Skeletal muscle tissue (tissue), 4 donors: Measurements from ENCODE around the gene AZU1. TPM values are rescaled to one million over a fixed set of nuclear protein-coding genes. Genes with fewer than 3 reads are reported as not detected.

ENCODE experiments used
- H3K27ac ChIP-seq: one replicate; pipeline ENCODE4 v1.7.0; 2013; ENCODE audit warnings: mild to moderate bottlenecking, low read depth, low read length, inconsistent platforms
- H3K27me3 ChIP-seq, 3 donors: one replicate each; pipeline ENCODE4 v1.7.0; 2013; ENCODE audit warnings: low read length in 3 of 3; ENCODE audit not compliant: control insufficient read depth in 3 of 3, insufficient read depth in 3 of 3
- H3K36me3 ChIP-seq, 3 donors: one replicate each; pipeline ENCODE4 v1.7.0; 2013; ENCODE audit warnings: low read length in 3 of 3; ENCODE audit not compliant: control insufficient read depth in 3 of 3, insufficient read depth in 3 of 3
- H3K4me1 ChIP-seq, 3 donors: one replicate each; pipeline ENCODE4 v1.7.0; 2013; ENCODE audit warnings: low read length in 3 of 3, mild to moderate bottlenecking in 3 of 3; ENCODE audit not compliant: control insufficient read depth in 3 of 3, insufficient read depth in 3 of 3
- H3K4me3 ChIP-seq, 3 donors: one replicate each; pipeline ENCODE4 v1.7.0; 2013; ENCODE audit warnings: low read length in 3 of 3
- H3K9ac ChIP-seq, 3 donors: one replicate each; pipeline ENCODE4 v1.7.0; 2013; ENCODE audit warnings: low read length in 3 of 3, mild to moderate bottlenecking in 3 of 3, moderate library complexity in 2 of 3, low read depth in 1 of 3
- H3K9me3 ChIP-seq, 3 donors: one replicate each; pipeline ENCODE4 v1.7.0; 2013; ENCODE audit warnings: low read length in 3 of 3; ENCODE audit not compliant: control insufficient read depth in 3 of 3
- total RNA-seq: library from RNA; depleted of rRNA; stranded (reverse); fragments of >200 nt; gene quantifications from one replicate; pipeline ENCODE4 v1.2.3, GENCODE V29; 2014
- donor health status: Osteomylitis.

Gene AZU1
- total RNA-seq, 1 donor from 2014 or later: 2.6 TPM

DNA sequence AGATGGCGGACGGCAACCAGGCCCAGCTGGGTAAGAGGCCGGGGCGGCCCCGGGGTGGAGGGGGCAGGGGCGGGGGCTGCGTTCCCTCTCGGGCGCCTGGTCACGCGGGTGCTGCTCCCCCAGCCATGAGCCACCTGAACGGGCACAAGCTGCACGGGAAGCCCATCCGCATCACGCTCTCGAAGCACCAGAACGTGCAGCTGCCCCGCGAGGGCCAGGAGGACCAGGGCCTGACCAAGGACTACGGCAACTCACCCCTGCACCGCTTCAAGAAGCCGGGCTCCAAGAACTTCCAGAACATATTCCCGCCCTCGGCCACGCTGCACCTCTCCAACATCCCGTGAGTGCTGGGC lies 19.2 kb upstream of the AZU1 start:
- Histone ChIP-seq H3K4me3 (no peak overlapping the region), H3K36me3 (peaks cover 60 to 73% (median 67%) of the 10 kb centered on the region in 3 donors), H3K27me3 (no peaks in the 10 kb centered on the region), H3K27ac (no peak overlapping the region), H3K9me3 (no peaks in the 10 kb centered on the region), H3K4me1 (peaks cover 4 to 9% (median 5%) of the 10 kb centered on the region in 3 donors), H3K9ac (no peak overlapping the region)

DNA sequence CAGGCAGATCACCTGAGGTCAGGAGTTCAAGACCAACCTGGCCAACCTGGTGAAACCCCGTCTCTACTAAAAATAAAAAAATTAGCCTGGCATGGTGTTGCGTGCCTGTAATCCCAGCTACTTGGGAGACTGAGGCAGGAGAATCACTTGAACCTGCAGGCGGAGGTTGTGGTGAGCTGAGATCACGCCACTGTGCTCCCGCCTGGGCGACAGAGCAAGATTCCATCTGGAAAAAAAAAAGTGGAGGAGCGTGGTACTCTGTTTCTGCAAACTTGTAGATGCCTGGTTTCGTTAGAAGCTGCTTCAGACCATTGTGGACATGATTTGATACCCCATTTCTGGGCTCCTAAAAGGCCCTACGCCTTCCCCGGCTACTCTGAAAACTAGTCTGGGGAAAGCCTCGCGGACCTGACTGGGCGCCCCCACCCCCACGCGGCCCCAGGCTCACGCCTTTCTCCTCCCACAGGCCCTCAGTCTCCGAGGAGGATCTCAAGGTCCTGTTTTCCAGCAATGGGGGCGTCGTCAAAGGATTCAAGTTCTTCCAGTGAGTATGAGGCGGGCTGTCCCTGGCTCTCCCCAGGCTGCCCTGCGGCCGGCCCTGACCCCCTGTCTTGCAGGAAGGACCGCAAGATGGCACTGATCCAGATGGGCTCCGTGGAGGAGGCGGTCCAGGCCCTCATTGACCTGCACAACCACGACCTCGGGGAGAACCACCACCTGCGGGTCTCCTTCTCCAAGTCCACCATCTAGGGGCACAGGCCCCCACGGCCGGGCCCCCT lies 17.4 kb upstream of the AZU1 start:
- no peak overlapping the region for H3K4me3 ChIP-seq
- no peaks in the 10 kb centered on the region for H3K9me3 ChIP-seq
- no peaks in the 10 kb centered on the region for H3K27me3 ChIP-seq
- no peak overlapping the region for H3K27ac ChIP-seq
- H3K9ac ChIP-seq: no peak overlapping the region
- H3K36me3 ChIP-seq: peaks cover 49 to 54% (median 50%) of the 10 kb centered on the region in 3 donors
- H3K4me1 ChIP-seq: no peaks in the 10 kb centered on the region

DNA sequence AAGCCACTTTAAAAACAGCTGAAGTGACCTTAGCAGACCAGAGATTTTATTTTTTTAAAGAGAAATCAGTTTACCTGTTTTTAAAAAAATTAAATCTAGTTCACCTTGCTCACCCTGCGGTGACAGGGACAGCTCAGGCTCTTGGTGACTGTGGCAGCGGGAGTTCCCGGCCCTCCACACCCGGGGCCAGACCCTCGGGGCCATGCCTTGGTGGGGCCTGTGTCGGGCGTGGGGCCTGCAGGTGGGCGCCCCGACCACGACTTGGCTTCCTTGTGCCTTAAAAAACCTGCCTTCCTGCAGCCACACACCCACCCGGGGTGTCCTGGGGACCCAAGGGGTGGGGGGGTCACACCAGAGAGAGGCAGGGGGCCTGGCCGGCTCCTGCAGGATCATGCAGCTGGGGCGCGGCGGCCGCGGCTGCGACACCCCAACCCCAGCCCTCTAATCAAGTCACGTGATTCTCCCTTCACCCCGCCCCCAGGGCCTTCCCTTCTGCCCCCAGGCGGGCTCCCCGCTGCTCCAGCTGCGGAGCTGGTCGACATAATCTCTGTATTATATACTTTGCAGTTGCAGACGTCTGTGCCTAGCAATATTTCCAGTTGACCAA lies 16.7 kb upstream of the AZU1 start:
- Histone ChIP-seq H3K9me3 (no peaks in the 10 kb centered on the region), H3K4me1 (no peaks in the 10 kb centered on the region), H3K4me3 (no peak overlapping the region), H3K27ac (no peak overlapping the region), H3K9ac (no peak overlapping the region), H3K27me3 (no peaks in the 10 kb centered on the region), H3K36me3 (peaks cover 42 to 49% (median 44%) of the 10 kb centered on the region in 3 donors)

DNA sequence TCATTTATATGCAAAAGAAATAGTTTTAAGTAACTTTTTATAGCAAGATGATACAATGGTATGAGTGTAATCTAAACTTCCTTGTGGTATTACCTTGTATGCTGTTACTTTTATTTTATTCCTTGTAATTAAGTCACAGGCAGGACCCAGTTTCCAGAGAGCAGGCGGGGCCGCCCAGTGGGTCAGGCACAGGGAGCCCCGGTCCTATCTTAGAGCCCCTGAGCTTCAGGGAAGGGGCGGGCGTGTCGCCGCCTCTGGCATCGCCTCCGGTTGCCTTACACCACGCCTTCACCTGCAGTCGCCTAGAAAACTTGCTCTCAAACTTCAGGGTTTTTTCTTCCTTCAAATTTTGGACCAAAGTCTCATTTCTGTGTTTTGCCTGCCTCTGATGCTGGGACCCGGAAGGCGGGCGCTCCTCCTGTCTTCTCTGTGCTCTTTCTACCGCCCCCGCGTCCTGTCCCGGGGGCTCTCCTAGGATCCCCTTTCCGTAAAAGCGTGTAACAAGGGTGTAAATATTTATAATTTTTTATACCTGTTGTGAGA lies 16.1 kb upstream of the AZU1 start:
- H3K36me3 ChIP-seq: peaks cover 39 to 47% (median 41%) of the 10 kb centered on the region in 3 donors
- H3K9ac ChIP-seq: no peak overlapping the region
- no peaks in the 10 kb centered on the region for H3K9me3 ChIP-seq

DNA sequence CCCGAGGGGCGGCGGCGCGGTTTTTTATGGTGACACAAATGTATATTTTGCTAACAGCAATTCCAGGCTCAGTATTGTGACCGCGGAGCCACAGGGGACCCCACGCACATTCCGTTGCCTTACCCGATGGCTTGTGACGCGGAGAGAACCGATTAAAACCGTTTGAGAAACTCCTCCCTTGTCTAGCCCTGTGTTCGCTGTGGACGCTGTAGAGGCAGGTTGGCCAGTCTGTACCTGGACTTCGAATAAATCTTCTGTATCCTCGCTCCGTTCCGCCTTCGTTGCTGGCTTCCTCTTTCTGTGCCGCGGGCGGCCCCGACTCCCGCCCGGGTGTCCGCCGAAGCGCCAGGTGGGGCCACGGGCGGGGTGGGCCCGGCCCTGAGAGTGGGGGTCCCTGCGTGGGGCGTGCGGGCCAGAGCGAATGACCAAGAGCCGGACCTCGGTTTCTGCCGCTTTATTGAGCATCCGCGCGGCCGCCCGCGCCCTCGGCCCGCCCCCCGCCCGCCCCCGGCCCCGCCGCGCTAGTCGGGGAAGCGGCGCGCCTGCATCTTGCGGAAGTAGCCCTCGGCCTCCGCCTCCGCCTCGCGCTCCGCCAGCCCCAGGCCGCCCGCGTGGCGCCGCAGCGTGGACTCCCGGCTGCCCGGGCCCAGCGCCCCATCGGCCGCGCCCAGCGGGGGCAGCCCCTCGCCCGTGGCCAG lies 15.4 kb upstream of the AZU1 start:
- Histone ChIP-seq H3K9me3 (no peaks in the 10 kb centered on the region), H3K27ac (no peak overlapping the region), H3K4me3 (no peak overlapping the region), H3K4me1 (no peaks in the 10 kb centered on the region), H3K36me3 (peaks cover 32 to 41% (median 35%) of the 10 kb centered on the region in 3 donors), H3K9ac (no peak overlapping the region), H3K27me3 (no peaks in the 10 kb centered on the region)

More for the DNA sequence above, 16.1 kb upstream of the AZU1 start:
- no peak overlapping the region for H3K4me3 ChIP-seq
- no peak overlapping the region for H3K27ac ChIP-seq
- H3K4me1 ChIP-seq: no peaks in the 10 kb centered on the region
- no peaks in the 10 kb centered on the region for H3K27me3 ChIP-seq

DNA sequence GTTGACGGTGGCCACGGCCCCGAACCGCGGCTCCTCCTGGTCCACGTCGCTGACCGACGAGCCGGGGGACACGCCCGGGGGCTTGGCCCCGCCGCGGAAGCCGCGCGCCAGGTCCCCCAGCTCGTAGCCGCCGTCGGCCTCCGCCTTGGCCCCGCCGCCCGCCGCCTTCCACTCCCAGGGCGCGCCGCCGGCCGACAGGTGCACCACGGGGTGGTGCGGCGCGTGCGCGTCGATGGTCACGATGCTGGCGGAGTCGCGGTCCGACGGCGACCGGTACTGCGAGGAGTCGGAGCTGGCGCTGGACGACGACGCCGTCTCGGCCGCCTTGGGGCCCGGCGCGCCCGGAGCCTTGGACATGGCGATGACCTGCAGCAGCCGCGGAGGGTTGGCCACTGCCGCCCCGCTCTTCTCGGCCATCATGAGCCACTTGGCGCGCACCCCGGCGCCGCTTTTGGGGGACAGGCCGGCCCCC lies 14.9 kb upstream of the AZU1 start:
- Histone ChIP-seq H3K27me3 (no peaks in the 10 kb centered on the region), H3K4me3 (no peak overlapping the region), H3K4me1 (no peaks in the 10 kb centered on the region), H3K36me3 (peaks cover 27 to 36% (median 30%) of the 10 kb centered on the region in 3 donors), H3K27ac (no peak overlapping the region), H3K9ac (no peak overlapping the region), H3K9me3 (no peaks in the 10 kb centered on the region)

DNA sequence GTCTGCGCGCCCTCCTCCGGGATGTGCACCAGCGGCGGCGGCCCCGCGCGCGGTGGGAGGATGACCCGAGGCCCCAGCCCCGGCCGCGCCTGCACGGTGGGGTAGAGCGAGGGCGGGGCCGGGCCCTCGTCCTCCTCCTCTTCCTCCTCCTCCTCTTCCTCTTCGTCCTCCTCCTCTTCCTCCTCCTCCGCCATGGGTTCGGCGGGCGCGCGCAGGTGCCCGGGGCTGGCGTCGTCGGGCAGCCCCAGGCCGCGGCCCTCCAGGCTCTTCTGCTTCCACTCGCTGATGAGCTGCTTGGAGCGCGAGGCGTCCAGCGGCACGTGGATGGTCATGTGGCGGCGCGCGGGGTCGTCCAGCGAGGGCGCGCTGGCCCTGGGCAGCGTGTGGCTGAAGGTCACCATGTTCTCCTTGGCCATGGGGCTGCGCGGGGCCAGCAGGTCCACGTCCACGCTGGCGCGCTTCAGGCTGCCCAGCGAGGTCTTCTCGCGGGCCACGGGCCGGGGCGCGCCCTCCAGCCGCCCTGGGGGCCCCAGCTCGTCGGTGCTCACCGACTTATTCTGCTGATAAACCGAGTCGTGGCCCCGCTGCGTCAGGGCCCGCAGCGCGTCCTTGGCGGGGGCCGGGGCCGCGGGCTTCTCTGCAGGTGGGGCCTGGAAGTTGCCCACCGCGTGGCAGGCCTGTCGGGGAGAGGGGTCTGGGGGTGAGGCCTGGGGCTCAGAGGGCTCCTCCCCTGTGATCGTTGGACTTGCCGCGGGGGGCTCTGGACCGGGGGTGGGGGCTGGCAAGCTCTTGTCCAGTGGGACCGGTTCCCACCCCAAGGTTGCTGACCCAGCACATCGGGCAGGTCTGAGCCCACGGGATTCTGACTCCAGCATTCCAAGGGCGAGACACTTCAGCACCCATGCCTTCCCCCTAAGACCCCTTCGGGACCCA lies 14.2 kb upstream of the AZU1 start:
- Histone ChIP-seq H3K4me1 (no peaks in the 10 kb centered on the region), H3K36me3 (peaks cover 22 to 31% (median 25%) of the 10 kb centered on the region in 3 donors)

DNA sequence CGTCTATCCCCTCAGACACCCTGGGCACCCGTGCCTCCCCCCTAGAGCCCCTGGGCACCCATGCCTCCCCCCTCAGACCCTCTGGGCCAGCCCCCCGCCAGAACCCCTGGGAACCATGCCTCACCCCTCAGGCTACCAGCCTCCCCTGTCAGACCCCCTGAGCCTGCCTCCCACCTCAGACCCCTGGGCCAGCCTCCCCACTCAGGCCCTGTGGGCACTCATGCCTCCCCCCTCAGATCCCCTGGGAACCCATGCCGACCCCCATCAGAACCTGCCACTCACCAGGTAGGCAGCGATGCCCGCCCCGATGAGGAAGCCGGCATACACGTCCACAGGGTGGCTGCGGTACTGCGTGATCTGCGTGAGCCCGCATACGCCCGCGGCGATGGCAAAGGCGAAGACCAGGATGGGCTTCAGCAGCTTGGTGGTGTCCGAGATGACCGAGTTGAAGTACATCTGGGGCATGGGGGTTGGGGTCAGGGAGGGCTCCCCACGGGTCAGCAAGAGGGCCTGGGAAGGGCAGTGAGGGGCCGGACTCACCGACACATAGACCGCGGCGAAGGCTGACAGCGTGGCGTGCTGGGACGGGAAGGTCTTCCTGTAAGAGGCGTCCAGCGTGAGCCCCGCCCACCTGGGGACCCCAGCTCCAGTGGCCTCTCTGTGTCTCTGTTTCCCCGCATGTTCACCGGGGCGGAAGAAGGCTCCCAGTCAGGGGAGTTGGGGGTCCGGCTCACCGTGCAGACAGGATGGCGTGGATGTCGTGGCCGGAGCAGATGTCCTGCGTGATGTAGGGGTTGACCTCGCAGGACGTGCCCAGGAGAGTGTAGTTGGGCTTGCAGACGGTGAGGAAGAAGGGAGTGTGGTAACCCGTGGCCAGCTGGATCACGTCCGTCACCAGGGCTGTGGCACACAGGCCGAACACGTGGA lies 13.2 kb upstream of the AZU1 start:
- Histone ChIP-seq H3K9me3 (no peaks in the 10 kb centered on the region), H3K4me1 (no peaks in the 10 kb centered on the region), H3K36me3 (peaks cover 18 to 27% (median 21%) of the 10 kb centered on the region in 3 donors), H3K27me3 (no peaks in the 10 kb centered on the region), H3K4me3 (no peak overlapping the region), H3K9ac (no peak overlapping the region), H3K27ac (no peak overlapping the region)

More for the DNA sequence above, 14.2 kb upstream of the AZU1 start:
- H3K9me3 ChIP-seq: no peaks in the 10 kb centered on the region
- no peak overlapping the region for H3K4me3 ChIP-seq
- H3K27ac ChIP-seq: no peak overlapping the region
- no peak overlapping the region for H3K9ac ChIP-seq
- H3K27me3 ChIP-seq: no peaks in the 10 kb centered on the region
